Left lung (tissue), 10 donors: ENCODE data around the gene SLC39A12. TPM values are rescaled to one million over a fixed set of nuclear protein-coding genes. Genes with fewer than 3 reads are reported as not detected.

Experiments
- ATAC-seq: fragments of 200-7000 bp; cut with Tn5 transposase; one replicate; pipeline ENCODE4 v1.9.1; 2020; ENCODE audit warnings: moderate library complexity
- DNase-seq, 4 donors: peaks; one replicate each; pipeline ENCODE4 v3.0.0-alpha.2; 2013 to 2020
- H3K27ac ChIP-seq, 2 donors: fragments of 200-600 bp; sonication (generic) in 1 of 2; one replicate each; pipeline versions ENCODE4 v1.5.0 to v1.8.0; 2020 to 2021
- H3K27me3 ChIP-seq, 2 donors: fragments of 200-600 bp; sonication (generic) in 1 of 2; one replicate each; pipeline versions ENCODE4 v1.5.0 to v1.8.0; 2020 to 2021
- H3K36me3 ChIP-seq, 2 donors: fragments of 200-600 bp; sonication (generic) in 1 of 2; one replicate each; pipeline versions ENCODE4 v1.5.0 to v1.8.0; 2020 to 2021
- H3K4me1 ChIP-seq, 2 donors: fragments of 200-600 bp; one replicate each; pipeline ENCODE4 v1.8.0; 2021
- H3K4me3 ChIP-seq, 2 donors: fragments of 200-600 bp; sonication (generic) in 1 of 2; one replicate each; pipeline versions ENCODE4 v1.5.0 to v1.8.0; 2020 to 2021; ENCODE audit warnings: mild to moderate bottlenecking in 1 of 2
- H3K9me3 ChIP-seq, 2 donors: fragments of 200-600 bp; sonication (generic) in 1 of 2; one replicate each; pipeline versions ENCODE4 v1.5.0 to v1.8.0; 2020 to 2021
- CTCF ChIP-seq, 2 donors: fragments of 200-600 bp; sonication (generic) in 1 of 2; IDR thresholded peaks; one replicate each; pipeline versions ENCODE4 v1.5.0 to v1.8.0; 2021; ENCODE audit warnings: antibody characterized with exemption in 2 of 2
- intact Hi-C, 2 donors: fragments of 100-400 bp; cut with DNase I; formaldehyde crosslinking; loops; one replicate each; pipeline versions ENCODE4 v1.11.2 to v1.14.2; 2022
- polyA plus RNA-seq, 6 donors: library from polyadenylated mRNA; unstranded; fragments of 120-200 nt; gene quantifications; one replicate each; pipeline ENCODE4 v1.2.1, GENCODE V29; 2013; ENCODE audit not compliant: insufficient read length in 6 of 6
- total RNA-seq, 2 donors: library from RNA; stranded (reverse); fragmentation: NEBNext Ultra II Directional; extraction: Animal tissue kit (Norgen Biotek cat#: 25700); gene quantifications; one replicate each; pipeline ENCODE4 v1.2.1, GENCODE V29; 2021
- donor health status: DM: no; HTN: yes; CAD: no.
- donor health status: DM: no; HTN: no; CAD: no.

Gene SLC39A12
- total and polyA plus RNA-seq, 8 donors, result 0.07 to 0.31 (median 0.13) TPM; not detected in 3

GRCh38 chr10:18044976-18045720, 93.4 kb downstream of the SLC39A12 start:
- intact Hi-C loops, result no loop called here

GRCh38 chr10:18056583-18056982, 104.9 kb downstream of the SLC39A12 start:
- H3K36me3 ChIP-seq, result no peaks in the 10 kb centered on the region
- no peaks in the 10 kb centered on the region for H3K27me3 ChIP-seq
- ATAC-seq (no peak), DNase-seq (peak in 1 of 4 donors; percentile 9)
- no peaks in the 10 kb centered on the region for H3K9me3 ChIP-seq
- no peak overlapping the region for H3K4me3 ChIP-seq
- H3K27ac ChIP-seq, result no peak overlapping the region
- no peak for TF ChIP-seq CTCF (IDR thresholded peaks at IDR 0.05)
- intact Hi-C loops, result no loop called here
- H3K4me1 ChIP-seq, result no peaks in the 10 kb centered on the region

More at GRCh38 chr10:18044976-18045720, 93.4 kb downstream of the SLC39A12 start:
- Histone ChIP-seq H3K27me3 (no peaks in the 10 kb centered on the region), H3K4me3 (no peak overlapping the region), H3K9me3 (no peaks in the 10 kb centered on the region), H3K27ac (no peak overlapping the region), H3K36me3 (no peaks in the 10 kb centered on the region), H3K4me1 (no peaks in the 10 kb centered on the region)
- ATAC-seq (no peak), DNase-seq (no peak)
- TF ChIP-seq CTCF (IDR thresholded peaks at IDR 0.05), result no peak

GRCh38 chr10:18059826-18060559, 108.3 kb downstream of the SLC39A12 start:
- no peak for TF ChIP-seq CTCF (IDR thresholded peaks at IDR 0.05)
- Histone ChIP-seq H3K36me3 (no peaks in the 10 kb centered on the region), H3K4me1 (no peaks in the 10 kb centered on the region), H3K27me3 (no peaks in the 10 kb centered on the region), H3K27ac (no peak overlapping the region), H3K9me3 (no peaks in the 10 kb centered on the region), H3K4me3 (no peak overlapping the region)
- ATAC-seq (no peak), DNase-seq (peak in 2 of 4 donors; percentile 76 to 87)
- intact Hi-C loops, result no loop called here

- intact Hi-C loops, result no loop called here
- H3K4me1 ChIP-seq, result no peaks in the 10 kb centered on the region
- peaks cover 0 to 3% of the 10 kb centered on the region in 2 donors for H3K9me3 ChIP-seq
- ATAC-seq (no peak), DNase-seq (no peak)
- no peaks in the 10 kb centered on the region for H3K27me3 ChIP-seq
- H3K4me3 ChIP-seq, result no peak overlapping the region
- H3K36me3 ChIP-seq, result no peaks in the 10 kb centered on the region
- H3K27ac ChIP-seq, result no peak overlapping the region
- no peak for TF ChIP-seq CTCF (IDR thresholded peaks at IDR 0.05)
Measured at GRCh38 chr10:18066947-18067346, 115.2 kb downstream of the SLC39A12 start.

GRCh38 chr10:18068401-18068800, 116.7 kb downstream of the SLC39A12 start:
- no peaks in the 10 kb centered on the region for H3K36me3 ChIP-seq

More at GRCh38 chr10:18068401-18068800, 116.7 kb downstream of the SLC39A12 start:
- TF ChIP-seq CTCF (IDR thresholded peaks at IDR 0.05), result no peak
- intact Hi-C loops, result no loop called here
- Histone ChIP-seq H3K4me1 (no peaks in the 10 kb centered on the region), H3K27me3 (no peaks in the 10 kb centered on the region), H3K4me3 (no peak overlapping the region), H3K9me3 (peaks cover 0 to 3% of the 10 kb centered on the region in 2 donors), H3K27ac (no peak overlapping the region)
- DNase-seq (no peak), ATAC-seq (no peak)
